ENCODE results near the gene TEX29.

TEX29 gene

DNA sequence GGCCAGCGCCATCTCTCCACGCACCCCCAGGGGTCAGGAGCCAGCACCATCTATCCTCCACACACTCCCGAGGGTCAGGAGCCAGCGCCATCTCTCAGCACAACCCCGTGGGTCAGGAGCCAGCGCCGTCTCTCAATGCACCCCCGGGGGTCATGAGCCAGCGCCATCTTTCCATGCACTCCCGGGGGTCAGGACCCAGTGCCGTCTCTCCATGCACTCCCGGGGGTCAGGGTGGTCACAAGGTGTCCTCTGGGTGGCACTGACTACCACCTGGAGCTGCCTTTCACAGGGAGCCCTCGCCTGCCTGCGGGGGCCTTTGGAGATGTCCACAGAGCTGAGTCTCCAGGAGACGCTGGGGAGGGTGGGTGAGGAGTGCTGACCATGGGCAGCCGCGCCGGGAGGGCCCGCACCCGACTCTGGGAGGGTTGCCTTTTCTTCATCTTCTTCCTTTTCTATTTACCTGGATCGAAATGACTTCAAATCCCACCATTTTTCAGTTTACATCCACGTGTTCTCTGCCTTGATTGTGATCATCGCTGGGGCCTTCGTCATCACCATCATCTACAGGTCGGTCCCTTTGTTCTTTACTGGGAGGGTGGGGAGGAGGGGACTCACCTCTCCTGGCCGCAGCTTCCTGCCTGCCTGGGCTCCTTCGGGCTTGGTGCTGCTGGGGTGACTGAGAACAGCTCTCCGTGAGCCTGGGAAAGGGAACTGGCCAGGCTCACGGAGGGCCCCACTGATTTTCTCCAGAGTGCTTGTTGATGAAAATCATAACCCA is 19.1 kb downstream of the TEX29 start:
- in situ Hi-C loops (cut with MboI; ENCODE audit: low sequenced_read_pairs) = no loop called here

DNA sequence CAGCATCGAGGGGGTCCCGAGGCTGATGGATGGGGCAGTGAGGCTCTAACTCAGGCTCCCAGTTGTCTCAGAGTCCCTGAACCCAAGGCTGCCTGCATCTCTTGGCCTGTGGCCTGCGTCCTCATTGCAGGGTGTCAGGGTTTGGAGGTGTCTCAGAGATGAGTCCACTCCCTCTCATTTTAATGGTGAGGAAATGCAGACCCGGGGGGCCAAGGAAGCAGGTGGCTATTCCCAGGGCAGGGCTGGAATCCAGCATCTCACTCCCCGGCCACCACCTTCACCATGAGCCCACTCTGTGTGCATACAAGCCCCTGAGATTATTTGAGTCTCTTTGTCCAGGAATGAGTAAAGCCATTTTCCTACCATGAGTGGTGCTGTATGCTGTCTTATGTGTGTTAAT is 21.4 kb downstream of the TEX29 start:
- in situ Hi-C loops (cut with MboI; ENCODE audit: low sequenced_read_pairs) = no loop called here

DNA sequence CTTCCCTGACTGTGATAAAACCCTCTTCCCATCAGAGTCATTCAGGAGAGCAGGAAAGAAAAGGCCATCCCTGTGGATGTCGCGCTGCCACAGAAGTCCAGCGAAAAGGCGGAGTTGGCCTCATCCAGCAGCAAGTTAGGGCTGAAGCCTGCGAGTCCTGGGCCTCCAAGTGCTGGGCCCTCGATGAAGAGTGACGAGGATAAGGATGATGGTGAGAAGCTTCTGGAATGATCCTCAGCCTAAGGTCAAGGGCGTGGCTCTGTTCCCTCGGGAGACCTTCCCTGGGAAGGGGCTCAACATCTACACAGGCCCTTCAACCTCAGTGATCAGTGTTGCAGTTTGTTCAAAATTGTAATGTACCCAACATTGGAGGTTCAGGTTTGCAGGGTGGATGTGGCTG is 22.3 kb downstream of the TEX29 start:
- in situ Hi-C loops (cut with MboI; ENCODE audit: low sequenced_read_pairs) = no loop called here

DNA sequence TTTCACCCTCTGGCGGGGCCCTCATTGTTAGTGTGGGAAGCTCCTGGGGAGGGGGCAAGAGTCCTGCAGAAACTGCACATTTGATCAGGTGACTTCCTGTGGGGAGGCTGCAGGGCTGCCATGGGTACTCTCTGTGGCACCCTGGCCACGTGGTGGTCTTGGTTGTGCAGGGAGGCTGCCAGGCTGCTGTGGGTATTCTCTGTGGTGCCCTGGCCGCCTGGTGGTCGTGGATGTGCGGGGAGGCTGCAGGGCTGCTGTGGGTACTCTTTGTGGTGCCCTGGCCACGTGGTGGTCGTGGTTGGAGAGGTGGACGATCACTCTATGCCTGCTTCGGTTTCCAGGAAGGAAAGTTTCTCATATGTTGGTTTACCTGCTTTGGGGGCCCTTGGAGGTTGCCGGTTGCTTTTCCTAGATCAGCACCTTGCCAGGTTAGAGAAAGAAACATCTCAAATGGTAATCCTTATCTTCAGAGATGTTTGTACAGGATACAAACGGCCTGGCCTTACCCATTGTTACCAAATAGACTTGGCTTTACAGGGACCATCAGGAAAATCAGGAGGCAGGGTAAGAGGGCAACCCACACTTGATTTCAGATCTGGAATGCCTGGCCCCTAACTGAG is 22.9 kb downstream of the TEX29 start:
- in situ Hi-C loops (cut with MboI; ENCODE audit: low sequenced_read_pairs) = no loop called here

DNA sequence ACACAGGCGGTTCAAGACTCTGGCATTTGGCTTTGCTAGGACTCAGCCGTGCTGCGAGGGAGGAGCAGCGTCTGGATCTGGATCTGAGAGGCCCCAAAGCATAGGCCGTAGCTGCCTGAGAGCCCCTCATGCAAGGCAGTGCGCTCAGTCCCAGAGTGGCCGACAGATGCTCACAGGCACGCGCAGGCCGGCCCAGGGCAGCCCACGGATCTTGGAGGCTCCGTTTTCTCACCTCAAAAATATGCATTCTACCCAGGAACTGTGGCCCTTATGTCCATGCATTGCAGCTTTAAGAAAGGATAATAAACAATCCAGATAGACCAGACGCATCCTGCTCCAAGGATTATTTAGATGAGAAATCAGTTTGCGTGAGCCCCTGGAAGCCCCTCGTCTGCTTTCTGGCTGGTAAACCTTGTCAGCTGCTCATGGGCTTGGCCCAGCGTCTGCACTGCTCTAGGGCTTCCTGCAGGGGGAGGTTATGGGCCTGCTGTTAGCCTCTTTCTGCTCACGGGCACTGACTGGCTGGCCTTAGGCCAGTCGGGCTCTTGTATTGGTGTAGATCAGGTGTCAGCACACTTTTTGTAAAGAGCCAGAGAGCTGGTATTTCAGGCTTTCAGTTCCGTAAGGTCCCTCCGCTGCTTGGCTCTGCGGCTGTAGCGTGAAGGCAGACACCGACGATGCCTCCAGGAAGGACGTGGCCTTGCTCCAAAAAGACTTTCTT is 24.2 kb downstream of the TEX29 start:
- in situ Hi-C loops (cut with MboI; ENCODE audit: low sequenced_read_pairs) = no loop called here

DNA sequence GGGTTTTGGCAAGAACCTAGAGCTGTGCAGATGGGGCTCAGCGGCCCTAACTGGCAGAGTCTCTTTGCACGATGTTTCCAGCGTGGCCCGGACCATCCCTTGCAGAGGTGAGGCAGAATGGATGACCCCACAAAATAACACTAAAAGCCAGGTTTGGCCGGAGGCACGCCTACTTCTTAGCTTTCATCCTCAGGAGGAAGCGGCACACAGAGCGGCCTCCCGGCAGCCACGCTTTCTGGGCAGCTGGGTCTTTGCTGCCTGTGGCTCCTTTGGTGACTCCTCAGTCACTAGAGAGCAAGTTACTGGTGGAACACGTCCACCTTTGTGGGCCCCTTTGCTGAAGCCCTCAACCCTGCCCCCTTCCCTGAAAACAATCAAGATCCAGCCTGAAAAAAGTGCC is 25.2 kb downstream of the TEX29 start:
- in situ Hi-C loops (cut with MboI; ENCODE audit: low sequenced_read_pairs) = no loop called here

DNA sequence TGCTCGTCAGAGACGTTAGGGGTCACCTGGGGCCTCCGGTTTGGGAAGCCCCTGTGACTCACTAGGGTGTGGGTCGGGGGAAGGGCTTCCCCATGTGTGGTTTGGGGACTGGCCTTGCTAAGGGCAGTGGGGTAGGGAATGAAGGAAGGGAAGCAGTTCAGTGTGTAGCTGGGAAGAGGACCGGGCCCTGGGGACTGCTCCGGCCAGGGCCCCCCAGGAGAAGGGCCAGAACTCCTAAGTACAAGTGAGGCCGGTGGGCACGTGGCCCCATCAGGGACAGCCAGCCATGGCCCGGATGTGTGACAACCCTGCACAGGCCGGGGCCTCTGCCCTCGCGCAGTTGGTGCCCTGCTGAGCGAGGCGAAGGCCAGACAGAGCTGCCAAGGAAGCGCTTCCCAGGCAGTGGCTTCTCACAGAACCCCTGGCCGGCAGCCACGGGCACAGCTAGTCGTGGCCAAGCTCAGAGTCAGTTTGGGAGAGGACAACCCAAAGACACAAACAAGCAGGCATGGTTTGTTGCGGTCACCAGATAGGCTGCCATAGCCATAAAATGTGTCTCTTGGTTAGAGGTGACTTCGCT is 25.7 kb downstream of the TEX29 start:
- in situ Hi-C loops (cut with MboI; ENCODE audit: low sequenced_read_pairs) = no loop called here

DNA sequence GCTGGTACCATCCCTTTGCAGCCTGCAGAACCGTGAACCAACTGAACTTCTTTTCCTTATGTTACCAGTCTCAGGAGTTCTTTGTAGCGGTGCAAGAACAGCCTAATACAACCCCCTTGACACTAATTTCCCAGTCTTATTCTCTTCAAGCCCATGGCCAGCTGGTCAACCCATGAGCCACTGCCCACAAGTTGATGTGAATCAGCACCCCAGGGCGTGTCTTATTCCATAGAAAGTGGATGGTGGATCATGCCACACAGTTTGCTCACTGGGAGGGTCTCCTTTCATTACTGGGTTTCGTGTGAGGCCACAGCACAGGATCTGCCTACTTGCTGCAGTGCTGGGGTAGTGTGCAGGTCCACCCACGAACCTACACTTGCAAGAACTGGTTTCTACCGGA is 27.0 kb downstream of the TEX29 start:
- in situ Hi-C loops (cut with MboI; ENCODE audit: low sequenced_read_pairs) = no loop called here

DNA sequence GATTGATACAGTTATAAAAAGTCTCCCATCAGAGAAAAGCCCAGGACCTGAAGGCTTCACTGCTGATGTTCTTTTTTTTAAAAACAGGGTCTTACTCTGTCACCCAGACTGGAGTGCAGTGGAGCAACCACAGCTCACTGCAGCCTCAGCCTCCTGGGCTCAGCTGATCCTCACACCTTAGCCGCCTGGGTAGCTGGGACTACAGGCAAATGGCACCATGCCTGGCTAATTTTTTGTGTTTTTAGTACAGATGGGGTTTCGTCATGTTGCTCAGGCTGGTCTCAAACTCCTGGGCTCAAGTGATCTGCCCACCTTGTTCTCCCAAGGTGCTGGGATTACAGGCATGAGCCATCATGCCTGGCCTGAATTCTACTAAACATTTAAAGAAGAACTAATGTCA is 33.1 kb downstream of the TEX29 start:
- in situ Hi-C loops (cut with MboI; ENCODE audit: low sequenced_read_pairs) = no loop called here

DNA sequence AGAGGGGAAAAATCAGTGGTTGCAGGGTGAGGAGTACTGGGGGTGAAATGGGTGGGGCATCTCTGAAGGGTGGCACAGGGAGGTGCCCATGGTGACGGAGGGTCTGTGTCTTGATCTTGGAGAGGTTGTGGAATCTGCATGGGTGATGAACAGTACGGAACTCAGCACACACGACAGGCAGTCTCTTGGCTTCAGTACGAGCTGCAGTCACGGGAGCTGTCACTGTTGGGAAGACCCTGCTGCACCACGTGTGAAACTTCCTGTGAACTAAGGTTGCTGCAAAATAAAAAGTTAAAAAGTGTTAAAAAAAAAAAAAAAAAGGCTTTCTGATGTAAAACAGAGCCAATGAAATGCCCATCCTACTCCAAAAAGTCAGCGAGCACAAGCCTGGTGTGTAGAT is 34.3 kb downstream of the TEX29 start:
- in situ Hi-C loops (cut with MboI; ENCODE audit: low sequenced_read_pairs) = no loop called here

DNA sequence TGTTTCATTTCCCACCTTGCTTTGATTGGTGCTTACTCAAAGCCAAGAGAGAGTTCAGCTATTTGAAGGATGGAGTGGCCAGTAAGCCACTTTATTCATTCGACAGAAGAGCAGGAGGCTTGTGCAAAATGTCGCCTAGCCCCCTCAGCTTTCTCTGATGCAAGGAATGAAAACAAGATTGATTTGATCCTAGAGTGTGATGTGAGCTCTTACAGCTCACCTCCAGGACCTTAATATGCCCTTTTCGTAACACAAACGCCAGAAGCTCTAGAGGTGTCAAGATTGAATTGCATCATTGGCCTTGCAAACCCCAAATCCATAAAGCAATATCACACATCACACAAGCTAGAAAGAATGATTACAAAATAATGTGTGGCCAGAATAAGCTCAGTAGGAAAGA is 36.4 kb downstream of the TEX29 start:
- in situ Hi-C loops (cut with MboI; ENCODE audit: low sequenced_read_pairs) = no loop called here

DNA sequence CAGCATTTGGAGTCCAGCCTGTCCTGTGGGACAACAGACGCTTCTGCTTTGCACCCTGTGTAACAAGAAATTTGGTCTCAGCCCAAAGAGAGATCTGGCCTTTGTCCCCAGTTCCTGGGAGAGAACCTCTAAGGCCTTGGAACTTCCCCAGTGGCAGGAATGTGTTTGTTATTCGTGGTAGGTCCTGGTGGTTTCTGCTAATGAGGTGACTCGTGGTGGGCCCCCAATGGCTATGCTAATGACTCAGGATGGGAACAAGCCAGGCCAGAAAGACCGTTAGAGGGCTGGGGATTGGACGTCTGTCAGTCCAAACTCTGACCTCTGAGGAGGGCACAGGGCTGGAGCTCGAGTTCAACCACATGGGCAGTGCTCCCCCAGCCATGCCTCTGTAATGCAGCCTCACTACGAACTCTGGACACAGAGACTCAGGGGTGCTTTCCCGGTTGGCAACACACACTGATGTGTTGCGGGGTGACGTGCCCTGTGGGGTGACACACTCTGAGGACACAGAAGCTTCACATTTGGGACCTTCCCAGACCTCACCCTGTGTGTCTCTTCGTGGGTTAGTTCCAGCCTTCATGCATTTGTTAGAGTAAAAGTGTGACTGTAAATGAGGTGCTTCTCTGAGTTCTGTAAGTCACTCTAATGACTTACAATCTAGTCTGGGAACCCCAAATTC is 38.9 kb downstream of the TEX29 start:
- in situ Hi-C loops (cut with MboI; ENCODE audit: low sequenced_read_pairs) = no loop called here

DNA sequence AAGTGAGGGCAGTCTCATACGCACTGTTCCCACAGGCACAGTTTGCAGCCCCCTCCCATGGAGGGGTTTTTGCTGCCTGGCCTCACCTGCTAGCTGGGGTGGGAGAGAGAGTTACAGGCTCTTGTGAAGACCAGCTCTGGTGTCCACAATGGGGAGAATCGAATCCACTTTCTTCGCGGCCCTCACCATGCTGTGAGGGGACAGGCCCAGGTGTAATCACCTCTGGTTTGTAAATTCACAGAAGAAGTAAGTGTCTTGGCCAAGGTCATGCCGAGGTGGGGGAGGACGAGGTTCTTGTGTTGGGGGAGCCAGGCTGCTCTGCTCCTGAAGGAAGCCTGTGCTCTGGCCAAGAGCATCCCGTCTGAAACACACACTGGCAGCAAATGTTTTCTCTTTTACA is 39.5 kb downstream of the TEX29 start:
- in situ Hi-C loops (cut with MboI; ENCODE audit: low sequenced_read_pairs) = no loop called here

DNA sequence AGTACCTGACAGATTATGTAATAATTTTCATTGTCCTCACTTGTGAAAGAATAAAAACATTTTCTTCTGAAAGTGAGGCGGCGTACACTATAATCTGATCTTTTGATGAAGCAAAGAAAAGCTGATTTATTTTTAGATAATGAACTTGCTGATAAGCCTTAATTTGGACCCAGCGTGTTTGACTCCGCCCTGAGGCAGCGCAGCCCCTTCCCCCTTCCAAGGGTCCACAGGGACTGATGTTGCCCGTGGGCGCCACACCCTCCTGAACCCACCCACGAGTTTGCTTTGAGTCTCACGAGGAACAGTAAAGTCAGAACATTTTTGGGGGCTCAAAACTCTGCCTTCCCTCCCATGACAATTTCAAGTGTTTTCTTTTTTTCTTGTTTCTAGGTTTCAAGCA is 40.0 kb downstream of the TEX29 start:
- in situ Hi-C loops (cut with MboI; ENCODE audit: low sequenced_read_pairs) = no loop called here

DNA sequence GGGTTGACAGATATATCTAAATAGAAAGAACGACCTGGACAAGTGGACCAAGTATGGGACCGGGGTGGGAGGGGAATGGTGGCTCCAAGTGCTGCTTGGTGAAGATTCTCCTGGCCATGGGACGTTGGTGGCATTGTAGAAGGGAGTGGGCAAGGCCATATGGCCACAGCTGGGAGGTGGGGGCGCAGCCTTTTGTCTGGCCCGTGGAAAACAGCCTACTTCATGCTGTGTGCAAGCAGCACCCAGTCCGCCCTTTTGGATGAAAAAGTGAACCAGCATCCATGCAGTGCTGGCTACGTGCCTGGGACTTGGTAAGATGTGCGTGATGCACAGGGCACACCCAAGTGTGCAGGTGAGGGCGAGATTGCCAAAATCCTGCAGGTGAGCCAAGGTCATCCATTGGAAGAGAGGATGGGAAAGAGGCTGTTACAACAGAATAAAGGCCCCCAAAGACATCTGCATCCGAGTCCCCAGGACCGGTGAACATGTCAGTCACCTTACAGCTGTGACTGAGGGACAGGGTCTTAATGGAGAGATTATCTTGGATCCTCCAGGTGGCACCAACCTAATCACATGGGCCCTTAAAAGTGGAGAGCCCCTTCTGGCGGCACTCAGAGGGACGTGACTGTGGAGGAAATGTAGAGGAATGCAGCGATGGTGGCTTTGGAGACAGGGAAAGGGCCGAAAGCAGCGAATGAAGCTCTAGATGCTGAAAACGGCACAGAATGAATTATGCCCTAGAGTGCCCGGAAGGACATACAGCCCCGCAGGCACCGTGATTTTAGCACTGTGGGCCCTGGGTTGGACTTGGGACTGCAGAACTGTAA is 40.8 kb downstream of the TEX29 start:
- in situ Hi-C loops (cut with MboI; ENCODE audit: low sequenced_read_pairs) = no loop called here

DNA sequence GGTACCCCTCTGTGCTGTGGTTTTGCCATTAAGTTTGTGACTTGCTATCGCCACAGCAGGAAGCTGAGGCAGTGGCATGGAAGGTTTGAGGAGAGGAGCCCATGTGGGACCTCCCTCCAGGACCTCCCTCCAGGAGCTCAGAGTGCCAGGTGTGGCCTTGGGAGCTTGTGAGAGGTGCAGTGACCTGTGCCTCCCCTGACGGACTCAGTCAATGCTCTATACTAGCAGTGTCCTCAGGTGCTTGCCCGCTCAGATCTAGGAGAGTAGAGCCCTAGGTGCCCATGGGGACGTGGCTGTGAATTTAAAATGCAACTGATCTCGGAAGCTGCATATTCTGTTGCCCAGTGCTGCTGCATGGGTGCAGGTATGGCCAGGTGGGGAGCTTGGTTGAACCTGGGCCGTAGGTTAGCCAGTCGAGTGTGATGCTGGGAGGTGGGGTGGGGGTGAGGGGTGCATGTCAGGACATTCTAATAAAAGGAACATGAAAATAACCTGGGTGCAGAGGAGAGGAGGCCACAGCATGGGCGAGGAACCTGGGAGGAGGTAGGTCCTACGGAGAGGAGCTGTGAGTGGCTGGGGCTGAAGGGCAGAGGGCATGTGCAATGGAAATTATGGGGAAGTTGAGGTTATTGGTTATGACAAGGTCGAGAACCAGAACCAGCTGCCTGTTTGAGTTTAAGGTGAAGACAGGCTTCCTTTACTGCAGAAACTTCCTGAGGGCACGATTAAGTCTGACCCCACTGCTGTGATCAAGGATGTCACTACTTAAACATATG is 41.6 kb downstream of the TEX29 start:
- in situ Hi-C loops (cut with MboI; ENCODE audit: low sequenced_read_pairs) = no loop called here

DNA sequence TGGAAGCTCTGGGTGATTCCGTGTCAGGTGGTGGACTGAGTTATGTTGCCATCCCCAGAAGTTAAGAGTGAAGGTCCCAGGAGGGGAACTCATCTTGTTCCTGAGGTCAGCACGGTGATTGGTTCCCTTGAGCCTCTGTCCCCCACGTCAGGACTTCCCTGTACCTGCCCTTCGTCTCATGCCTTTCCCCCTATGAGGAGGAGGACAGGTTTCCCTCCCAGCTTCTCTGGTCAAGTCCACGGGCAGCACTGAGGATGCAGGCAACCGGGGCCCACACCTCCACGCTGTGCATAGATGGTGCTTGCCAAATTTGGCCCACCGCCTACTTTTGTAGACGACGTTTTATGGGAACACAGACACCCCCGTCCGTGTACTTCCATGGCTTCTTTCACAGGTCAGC is 42.7 kb downstream of the TEX29 start:
- in situ Hi-C loops (cut with MboI; ENCODE audit: low sequenced_read_pairs) = no loop called here

DNA sequence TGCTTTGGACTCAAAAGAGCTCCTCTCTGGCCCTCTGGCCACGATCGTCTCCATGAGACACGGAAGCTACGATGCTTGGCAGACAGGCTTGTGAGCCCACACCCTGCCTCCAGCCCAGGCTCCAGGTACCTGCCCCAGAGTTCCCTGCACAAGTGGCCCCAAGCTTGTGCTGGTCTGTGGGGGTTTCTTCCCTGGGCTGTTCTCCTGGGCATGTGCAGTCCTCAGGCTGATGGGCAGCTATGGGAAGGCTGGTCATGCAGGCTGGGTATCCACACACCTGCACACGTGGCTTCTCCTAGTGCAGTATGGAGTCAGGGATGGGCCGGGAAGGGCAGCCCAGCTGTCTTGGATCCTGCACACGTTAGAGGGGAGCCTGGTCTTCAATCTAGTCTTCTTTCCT is 43.1 kb downstream of the TEX29 start:
- in situ Hi-C loops (cut with MboI; ENCODE audit: low sequenced_read_pairs) = no loop called here

DNA sequence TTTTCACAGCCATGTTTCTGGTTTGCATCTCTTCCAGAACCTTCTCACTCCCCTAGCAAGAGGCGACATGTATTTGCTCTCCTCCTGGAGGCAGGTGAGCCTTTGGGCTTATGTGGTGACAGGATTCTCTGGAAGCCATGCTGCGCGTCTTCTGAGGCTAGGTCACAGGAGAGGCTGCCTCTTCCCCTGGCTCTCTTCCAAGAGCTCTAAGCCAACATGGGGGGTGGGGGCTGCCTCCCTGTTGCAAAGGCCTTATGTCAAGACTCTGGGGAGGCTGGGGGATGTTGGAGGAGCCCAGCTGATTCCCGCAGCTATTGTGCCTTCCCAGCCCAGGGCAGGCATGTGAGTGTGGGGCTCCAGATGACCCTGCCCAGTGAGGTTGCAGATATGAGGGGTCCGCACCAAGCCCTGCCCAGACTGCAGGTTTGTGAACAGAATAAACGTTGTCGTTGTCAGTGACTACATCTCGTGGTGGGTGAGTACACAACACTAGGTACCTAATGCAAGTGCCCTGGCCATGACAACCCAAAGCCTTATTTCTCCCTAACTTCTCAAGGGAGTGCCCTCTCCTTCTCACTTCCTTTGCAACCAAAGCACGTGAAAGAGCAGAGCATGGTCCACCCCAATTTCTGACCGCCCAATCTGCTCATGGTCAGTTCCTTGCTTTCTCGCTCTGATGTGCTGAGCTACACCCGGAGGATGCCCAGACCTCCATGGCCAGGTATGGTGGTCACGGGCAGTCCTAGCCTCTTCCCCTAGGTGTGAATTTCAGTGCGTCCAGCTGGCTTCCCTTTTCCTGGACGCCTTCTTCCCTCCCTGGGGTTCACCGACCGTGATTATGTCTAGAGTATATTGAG is 44.9 kb downstream of the TEX29 start:
- in situ Hi-C loops (cut with MboI; ENCODE audit: low sequenced_read_pairs) = no loop called here
